WTC11 (cell line): ENCODE results near the gene DLL4.

ENCODE experiments used
- CBFB ChIP-seq: sonication (generic); formaldehyde crosslinking; IDR thresholded peaks from 2 replicates; pipeline ENCODE4 v1.8.1; 2022; ENCODE audit warnings: mild to moderate bottlenecking, low read depth, missing genetic modification reagents
- ESRRA ChIP-seq: sonication (generic); formaldehyde crosslinking; IDR thresholded peaks from 2 replicates; pipeline ENCODE4 v1.8.1; 2022; ENCODE audit warnings: mild to moderate bottlenecking, missing genetic modification reagents, borderline replicate concordance
- GRHL2 ChIP-seq: fragments of 250-450 bp; sonication (Bioruptor Pico); IDR thresholded peaks from 2 replicates; pipeline ENCODE4 v1.8.0; 2022; ENCODE audit warnings: mild to moderate bottlenecking, moderate library complexity; ENCODE audit not compliant: insufficient replicate concordance, severe bottlenecking
- IRF2 ChIP-seq: sonication (generic); formaldehyde crosslinking; IDR thresholded peaks from 2 replicates; pipeline ENCODE4 v1.8.0; 2022; ENCODE audit warnings: low read depth, missing genetic modification reagents, borderline replicate concordance
- KAT7 ChIP-seq: sonication (generic); formaldehyde crosslinking; IDR thresholded peaks from 2 replicates; pipeline ENCODE4 v1.8.1; 2023; ENCODE audit warnings: missing genetic modification reagents, mild to moderate bottlenecking, borderline replicate concordance
- NR1H2 ChIP-seq: sonication (generic); formaldehyde crosslinking; IDR thresholded peaks from 2 replicates; pipeline ENCODE4 v1.9.0; 2021; ENCODE audit warnings: mild to moderate bottlenecking, moderate library complexity, missing genetic modification reagents
- NR2C2 ChIP-seq: sonication (generic); formaldehyde crosslinking; IDR thresholded peaks from 2 replicates; pipeline ENCODE4 v1.8.0; 2022; ENCODE audit warnings: mild to moderate bottlenecking, missing genetic modification reagents
- RELA ChIP-seq: sonication (generic); formaldehyde crosslinking; IDR thresholded peaks from 2 replicates; pipeline ENCODE4 v1.8.1; 2022; ENCODE audit warnings: missing genetic modification reagents, mild to moderate bottlenecking, borderline replicate concordance
- SMAD3 ChIP-seq: sonication (generic); formaldehyde crosslinking; IDR thresholded peaks from 2 replicates; pipeline ENCODE4 v1.8.0; 2022; ENCODE audit warnings: missing genetic modification reagents, mild to moderate bottlenecking, borderline replicate concordance
- TF ChIP-seq, protein P1 (sequence below): sonication (generic); formaldehyde crosslinking; IDR thresholded peaks from 2 replicates; pipeline ENCODE4 v1.8.1; 2022; ENCODE audit warnings: low read depth, missing genetic modification reagents, borderline replicate concordance
- TF ChIP-seq, protein P2 (sequence below): fragments of 200-600 bp; IDR thresholded peaks from 2 replicates; pipeline ENCODE4 v1.8.0; 2022; ENCODE audit warnings: antibody characterized with exemption
- TF ChIP-seq, protein P3 (sequence below): sonication (generic); formaldehyde crosslinking; IDR thresholded peaks from 2 replicates; pipeline ENCODE4 v1.8.0; 2022; ENCODE audit warnings: mild to moderate bottlenecking, missing genetic modification reagents
- TF ChIP-seq, protein P4 (sequence below): sonication (generic); formaldehyde crosslinking; IDR thresholded peaks from 2 replicates; pipeline ENCODE4 v1.8.1; 2022; ENCODE audit warnings: mild to moderate bottlenecking, moderate library complexity, missing genetic modification reagents

DNA sequence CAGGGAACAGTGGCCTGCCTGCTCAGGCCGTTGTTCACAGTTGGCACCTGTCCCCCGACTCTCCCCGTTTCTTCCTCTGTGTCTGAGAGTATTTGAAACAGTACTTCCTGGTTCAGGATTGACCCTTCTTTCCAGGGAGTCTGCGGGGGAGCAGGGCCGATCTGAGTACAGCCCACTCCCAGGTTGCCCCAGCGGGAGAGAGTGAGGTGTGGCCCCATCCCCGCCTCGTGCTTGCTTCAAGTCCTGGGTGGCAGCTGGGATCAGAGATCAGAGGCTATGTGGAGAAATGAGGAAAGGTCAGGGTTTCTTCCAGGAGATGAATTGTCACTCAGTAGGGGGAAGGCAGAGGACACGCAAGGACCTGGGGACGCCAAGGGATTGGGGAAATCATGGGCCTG, 6.5 kb upstream of the DLL4 start:
- TF ChIP-seq, protein P1, sequence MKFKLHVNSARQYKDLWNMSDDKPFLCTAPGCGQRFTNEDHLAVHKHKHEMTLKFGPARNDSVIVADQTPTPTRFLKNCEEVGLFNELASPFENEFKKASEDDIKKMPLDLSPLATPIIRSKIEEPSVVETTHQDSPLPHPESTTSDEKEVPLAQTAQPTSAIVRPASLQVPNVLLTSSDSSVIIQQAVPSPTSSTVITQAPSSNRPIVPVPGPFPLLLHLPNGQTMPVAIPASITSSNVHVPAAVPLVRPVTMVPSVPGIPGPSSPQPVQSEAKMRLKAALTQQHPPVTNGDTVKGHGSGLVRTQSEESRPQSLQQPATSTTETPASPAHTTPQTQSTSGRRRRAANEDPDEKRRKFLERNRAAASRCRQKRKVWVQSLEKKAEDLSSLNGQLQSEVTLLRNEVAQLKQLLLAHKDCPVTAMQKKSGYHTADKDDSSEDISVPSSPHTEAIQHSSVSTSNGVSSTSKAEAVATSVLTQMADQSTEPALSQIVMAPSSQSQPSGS: no peak
- no peak for TF ChIP-seq KAT7 (CRISPR knock-in tag)
- TF ChIP-seq, protein P2, sequence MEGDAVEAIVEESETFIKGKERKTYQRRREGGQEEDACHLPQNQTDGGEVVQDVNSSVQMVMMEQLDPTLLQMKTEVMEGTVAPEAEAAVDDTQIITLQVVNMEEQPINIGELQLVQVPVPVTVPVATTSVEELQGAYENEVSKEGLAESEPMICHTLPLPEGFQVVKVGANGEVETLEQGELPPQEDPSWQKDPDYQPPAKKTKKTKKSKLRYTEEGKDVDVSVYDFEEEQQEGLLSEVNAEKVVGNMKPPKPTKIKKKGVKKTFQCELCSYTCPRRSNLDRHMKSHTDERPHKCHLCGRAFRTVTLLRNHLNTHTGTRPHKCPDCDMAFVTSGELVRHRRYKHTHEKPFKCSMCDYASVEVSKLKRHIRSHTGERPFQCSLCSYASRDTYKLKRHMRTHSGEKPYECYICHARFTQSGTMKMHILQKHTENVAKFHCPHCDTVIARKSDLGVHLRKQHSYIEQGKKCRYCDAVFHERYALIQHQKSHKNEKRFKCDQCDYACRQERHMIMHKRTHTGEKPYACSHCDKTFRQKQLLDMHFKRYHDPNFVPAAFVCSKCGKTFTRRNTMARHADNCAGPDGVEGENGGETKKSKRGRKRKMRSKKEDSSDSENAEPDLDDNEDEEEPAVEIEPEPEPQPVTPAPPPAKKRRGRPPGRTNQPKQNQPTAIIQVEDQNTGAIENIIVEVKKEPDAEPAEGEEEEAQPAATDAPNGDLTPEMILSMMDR: no peak
- no peak for TF ChIP-seq IRF2 (CRISPR knock-in tag)
- TF ChIP-seq GRHL2 (CRISPR knock-in tag): no peak
- TF ChIP-seq NR2C2 (CRISPR knock-in tag): no peak
- TF ChIP-seq NR1H2 (CRISPR knock-in tag): no peak
- no peak for TF ChIP-seq CBFB
- TF ChIP-seq, protein P3, sequence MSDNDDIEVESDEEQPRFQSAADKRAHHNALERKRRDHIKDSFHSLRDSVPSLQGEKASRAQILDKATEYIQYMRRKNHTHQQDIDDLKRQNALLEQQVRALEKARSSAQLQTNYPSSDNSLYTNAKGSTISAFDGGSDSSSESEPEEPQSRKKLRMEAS (CRISPR knock-in tag): no peak
- TF ChIP-seq ESRRA (CRISPR knock-in tag): no peak
- TF ChIP-seq SMAD3 (CRISPR knock-in tag): no peak
- TF ChIP-seq RELA (CRISPR knock-in tag): no peak
- TF ChIP-seq, protein P4, sequence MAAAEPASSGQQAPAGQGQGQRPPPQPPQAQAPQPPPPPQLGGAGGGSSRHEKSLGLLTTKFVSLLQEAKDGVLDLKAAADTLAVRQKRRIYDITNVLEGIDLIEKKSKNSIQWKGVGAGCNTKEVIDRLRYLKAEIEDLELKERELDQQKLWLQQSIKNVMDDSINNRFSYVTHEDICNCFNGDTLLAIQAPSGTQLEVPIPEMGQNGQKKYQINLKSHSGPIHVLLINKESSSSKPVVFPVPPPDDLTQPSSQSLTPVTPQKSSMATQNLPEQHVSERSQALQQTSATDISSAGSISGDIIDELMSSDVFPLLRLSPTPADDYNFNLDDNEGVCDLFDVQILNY (CRISPR knock-in tag): no peak
